Measurements from ENCODE around the gene RNASEH2B. TPM values are rescaled to one million over a fixed set of nuclear protein-coding genes. Genes with fewer than 3 reads are reported as not detected.

RNASEH2B gene
- total and polyA plus RNA-seq, 9 of the 15 experiments (the other 6 are each of a cell fraction or from before 2014, with no cell fraction given), result 26.3 to 109 (median 62.5) TPM

- TF ChIP-seq RAD21 (CRISPR knock-in tag; conservative IDR thresholded peaks at IDR 0.05 in 1 of 2, IDR thresholded peaks at IDR 0.05 in 1 of 2) (peak in 1 of 2 experiments; percentile 23; a peak in 1 of 4 replicates), ZNF655 (CRISPR knock-in tag; IDR thresholded peaks at IDR 0.05) (no peak), NFE2 (IDR thresholded peaks at IDR 0.05; ENCODE audit: low read depth) (no peak), TCF3 (CRISPR knock-in tag; IDR thresholded peaks at IDR 0.05) (no peak), LCOR (CRISPR knock-in tag; IDR thresholded peaks at IDR 0.05) (no peak), THRA (IDR thresholded peaks at IDR 0.05) (no peak), SAP30 (IDR thresholded peaks at IDR 0.05; ENCODE audit: borderline replicate concordance, insufficient read depth, low read depth, low read length, poor library complexity, severe bottlenecking) (no peak), CTCF (IDR thresholded peaks at IDR 0.05 in 2 of 3, conservative IDR thresholded peaks at IDR 0.05 in 1 of 3; ENCODE audit: insufficient read depth in 2 of 3, low read depth in 1 of 3, low read length in 3 of 3) (peak; percentile 3 to 20 (median 18); a peak in 1 of 6 replicates), ZNF780A (CRISPR knock-in tag; IDR thresholded peaks at IDR 0.05) (no peak), ZFX (CRISPR knock-in tag; IDR thresholded peaks at IDR 0.05) (peak; percentile 27; the same call in 1 of the 2 replicates)
- H3K27me3 ChIP-seq (ENCODE audit: control insufficient read depth in 2 of 2, insufficient read depth in 2 of 2, low read length in 2 of 2), result no peaks in the 10 kb centered on the region
- H3K36me3 ChIP-seq (ENCODE audit: control insufficient read depth, insufficient read depth, low read length), result no peaks in the 10 kb centered on the region
- ChIA-PET CTCF (ENCODE audit: low intra/inter-chr PET ratio) (no interaction called here), POLR2A (interaction anchor here (0.6 to 0.8 kb wide), 2 partner anchors 31 to 880 kb away, joined by 3 read pairs; no protein-coding TSS in a partner anchor)
- H3K9ac ChIP-seq (ENCODE audit: insufficient read depth in 1 of 2, low read depth in 2 of 2, low read length in 2 of 2), result peak overlapping the region; percentile 7 to 68; a peak in 1 of 4 replicates
- peak overlapping the region; percentile 7; the same call in 1 of the 3 replicates for H3K27ac ChIP-seq (ENCODE audit: extremely low read depth, low read depth, low read length)
- FAIRE-seq (peak; percentile 59), ATAC-seq (peak; percentile 53), DNase-seq (ENCODE audit: extremely low read depth in 1 of 4, low spot score in 3 of 4) (peak; percentile 8 to 61 (median 18))
- H3K4me2 ChIP-seq (ENCODE audit: insufficient read depth, low read length), result peak overlapping the region; percentile 49
- H4K20me1 ChIP-seq (replicated peaks; ENCODE audit: control insufficient read depth, insufficient read depth, low read length), result no peaks in the 10 kb centered on the region; the same call in 1 of the 2 replicates
- in situ Hi-C loops (cut with MboI) (no loop called here), intact Hi-C loops (cut with micrococcal nuclease) (loop anchor here (10.0 kb wide), 5 partner anchors 149 to 711 kb away; no protein-coding TSS in a partner anchor)
- WGBS (ENCODE audit: insufficient coverage, low coverage, missing lambda C conversion rate), result 53% methylated on average over 5 of the region's 5 CpGs
- peaks cover 11 to 42% of the 10 kb centered on the region in 2 experiments; a peak in 4 of 5 replicates for H3K4me1 ChIP-seq (replicated peaks in 1 of 2; ENCODE audit: control insufficient read depth in 2 of 2, insufficient read depth in 2 of 2, low read length in 2 of 2)
- H3K79me2 ChIP-seq (ENCODE audit: control insufficient read depth, insufficient read depth, low read length), result peaks cover 94% of the 10 kb centered on the region
- H2AFZ ChIP-seq (ENCODE audit: low read depth, low read length), result no peak overlapping the region
- H3K9me3 ChIP-seq (replicated peaks; ENCODE audit: control insufficient read depth, insufficient read depth, low read depth, low read length), result no peaks in the 10 kb centered on the region
- H3K9me1 ChIP-seq (ENCODE audit: control insufficient read depth, insufficient read depth, low read length), result no peaks in the 10 kb centered on the region
- H3K4me3 ChIP-seq, result no peak overlapping the region
- no TSS peak for BruUV-seq (replicated peaks)
Measured at GRCh38 chr13:50915565-50915964, 6.0 kb downstream of the RNASEH2B start.

Measured in K562 (cell line).